Stimulated activated CD4-positive, alpha-beta T cell treated with anti-CD3 and anti-CD28 coated beads, Interleukin-1b, Interleukin-23, amount 100 ng/mL, for 48 hours (primary cell): Measurements from ENCODE around the gene SFI1.
"Not testable (repeated sequence)": the region's sequence is repeated elsewhere in the genome, so short reads cannot be mapped to it uniquely, and the experiment has no call there.

Source experiments
- DNase-seq: peaks from one replicate; pipeline ENCODE4 v3.0.0-alpha.2; 2020

SFI1 gene

GRCh38 chr22:31496007-31496734 is at the start of gene SFI1:
SFI1 (plus strand) TSS chr22:31496536; CDS start chr22:31508285, 11,749 bp downstream.
- DNase-seq, result peak; percentile 96

- no peak for DNase-seq
Observed at GRCh38 chr22:31446767-31447166, 49.6 kb upstream of the SFI1 start.

- no peak for DNase-seq
Observed at GRCh38 chr22:31447337-31447736, 49.0 kb upstream of the SFI1 start.

- DNase-seq, result no peak
Observed at GRCh38 chr22:31448382-31448781, 48.0 kb upstream of the SFI1 start.

GRCh38 chr22:31449506-31449905 is 46.8 kb upstream of the SFI1 start:
- DNase-seq, result no peak

- no peak for DNase-seq
Observed at GRCh38 chr22:31451709-31452571, 44.4 kb upstream of the SFI1 start.

- DNase-seq, result no peak
Observed at GRCh38 chr22:31461699-31462098, 34.6 kb upstream of the SFI1 start.

GRCh38 chr22:31465307-31465706 is 31.0 kb upstream of the SFI1 start:
- DNase-seq, result no peak

- DNase-seq, result no peak
Observed at GRCh38 chr22:31474743-31475142, 21.6 kb upstream of the SFI1 start.

- no peak for DNase-seq
Observed at GRCh38 chr22:31475800-31476199, 20.5 kb upstream of the SFI1 start.

GRCh38 chr22:31477329-31477728 is 19.0 kb upstream of the SFI1 start:
- no peak for DNase-seq

- no peak for DNase-seq
Observed at GRCh38 chr22:31481129-31481528, 15.2 kb upstream of the SFI1 start.

GRCh38 chr22:31482470-31482869 is 13.9 kb upstream of the SFI1 start:
- not testable (repeated sequence) for DNase-seq

GRCh38 chr22:31486369-31486768 is 10.0 kb upstream of the SFI1 start:
- DNase-seq, result not testable (repeated sequence)

- DNase-seq, result no peak
Observed at GRCh38 chr22:31486951-31487350, 9.4 kb upstream of the SFI1 start.

- no peak for DNase-seq
Observed at GRCh38 chr22:31488346-31488883, 7.9 kb upstream of the SFI1 start.

- peak; percentile 12 for DNase-seq
Observed at GRCh38 chr22:31488988-31489617, 7.2 kb upstream of the SFI1 start.

GRCh38 chr22:31489632-31490495 is 6.5 kb upstream of the SFI1 start, which contains the start of gene EIF4ENIF1:
EIF4ENIF1 (minus strand) TSS chr22:31489842; CDS start chr22:31488718, 1,124 bp downstream.
- DNase-seq, result peak; percentile 81

GRCh38 chr22:31490496-31490925 is 5.8 kb upstream of the SFI1 start:
- DNase-seq, result peak; percentile 55

GRCh38 chr22:31491218-31491962 is 4.9 kb upstream of the SFI1 start:
- no peak for DNase-seq

- DNase-seq, result no peak
Observed at GRCh38 chr22:31492151-31492550, 4.2 kb upstream of the SFI1 start.
